Subcutaneous adipose tissue (tissue), 4 donors: ENCODE data around the gene MYL2. TPM values are rescaled to one million over a fixed set of nuclear protein-coding genes. Genes with fewer than 3 reads are reported as not detected.

Source experiments
- total RNA-seq, 4 donors: library from RNA; depleted of rRNA; stranded (reverse); fragments of >200 nt; gene quantifications; one replicate each; pipeline ENCODE4 v1.1.0, GENCODE V29; 2016
- TF ChIP-seq, protein P1 (sequence below): fragments of 450-650 bp; IDR thresholded peaks from one replicate; pipeline ENCODE4 v1.5.1; 2016; ENCODE audit warnings: low read depth, mild to moderate bottlenecking, control low read depth, antibody characterized with exemption, moderate library complexity

MYL2 gene
- total RNA-seq, 4 donors from 2014 or later, result not detected

DNA sequence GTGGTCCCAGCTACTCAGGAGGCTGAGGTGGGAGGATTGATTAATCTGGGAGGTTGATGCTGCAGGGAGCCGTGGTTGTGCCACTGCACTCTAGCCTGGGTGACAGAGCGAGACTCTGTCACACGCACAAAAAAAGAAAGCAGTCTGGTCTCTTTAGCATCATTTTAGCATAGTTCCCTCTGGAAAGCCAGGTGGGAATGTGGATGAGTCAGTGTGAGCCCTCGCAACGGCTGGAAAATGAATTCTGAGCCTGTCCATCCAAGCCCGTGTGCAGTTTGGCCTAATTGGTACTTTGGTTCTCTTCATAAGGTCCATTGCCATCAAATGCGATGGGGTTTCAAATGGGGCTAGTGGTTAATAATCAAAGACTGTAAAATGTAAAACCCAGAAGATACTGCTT, 2.4 kb downstream of the MYL2 start:
- TF ChIP-seq, protein P1, sequence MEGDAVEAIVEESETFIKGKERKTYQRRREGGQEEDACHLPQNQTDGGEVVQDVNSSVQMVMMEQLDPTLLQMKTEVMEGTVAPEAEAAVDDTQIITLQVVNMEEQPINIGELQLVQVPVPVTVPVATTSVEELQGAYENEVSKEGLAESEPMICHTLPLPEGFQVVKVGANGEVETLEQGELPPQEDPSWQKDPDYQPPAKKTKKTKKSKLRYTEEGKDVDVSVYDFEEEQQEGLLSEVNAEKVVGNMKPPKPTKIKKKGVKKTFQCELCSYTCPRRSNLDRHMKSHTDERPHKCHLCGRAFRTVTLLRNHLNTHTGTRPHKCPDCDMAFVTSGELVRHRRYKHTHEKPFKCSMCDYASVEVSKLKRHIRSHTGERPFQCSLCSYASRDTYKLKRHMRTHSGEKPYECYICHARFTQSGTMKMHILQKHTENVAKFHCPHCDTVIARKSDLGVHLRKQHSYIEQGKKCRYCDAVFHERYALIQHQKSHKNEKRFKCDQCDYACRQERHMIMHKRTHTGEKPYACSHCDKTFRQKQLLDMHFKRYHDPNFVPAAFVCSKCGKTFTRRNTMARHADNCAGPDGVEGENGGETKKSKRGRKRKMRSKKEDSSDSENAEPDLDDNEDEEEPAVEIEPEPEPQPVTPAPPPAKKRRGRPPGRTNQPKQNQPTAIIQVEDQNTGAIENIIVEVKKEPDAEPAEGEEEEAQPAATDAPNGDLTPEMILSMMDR, result no peak

DNA sequence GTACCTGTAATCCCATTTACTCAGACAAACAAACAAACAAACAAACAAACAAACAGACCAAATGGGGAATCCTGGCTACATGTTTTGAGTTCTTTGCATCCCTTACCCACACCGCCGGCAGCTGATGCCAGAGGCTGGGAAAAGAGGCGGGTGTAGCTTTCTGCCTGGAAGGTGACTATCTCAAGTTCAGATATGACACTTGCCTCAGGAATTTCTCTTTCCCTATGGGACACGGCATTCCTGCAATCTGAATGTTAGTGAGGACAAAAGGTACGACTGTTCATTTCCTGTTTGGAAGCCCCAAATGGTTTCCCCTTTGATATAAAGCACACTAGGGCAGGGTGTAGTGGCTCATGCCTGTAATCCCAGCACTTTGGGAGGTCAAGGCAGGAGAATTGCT, 2.9 kb downstream of the MYL2 start:
- TF ChIP-seq, protein P1, result no peak

DNA sequence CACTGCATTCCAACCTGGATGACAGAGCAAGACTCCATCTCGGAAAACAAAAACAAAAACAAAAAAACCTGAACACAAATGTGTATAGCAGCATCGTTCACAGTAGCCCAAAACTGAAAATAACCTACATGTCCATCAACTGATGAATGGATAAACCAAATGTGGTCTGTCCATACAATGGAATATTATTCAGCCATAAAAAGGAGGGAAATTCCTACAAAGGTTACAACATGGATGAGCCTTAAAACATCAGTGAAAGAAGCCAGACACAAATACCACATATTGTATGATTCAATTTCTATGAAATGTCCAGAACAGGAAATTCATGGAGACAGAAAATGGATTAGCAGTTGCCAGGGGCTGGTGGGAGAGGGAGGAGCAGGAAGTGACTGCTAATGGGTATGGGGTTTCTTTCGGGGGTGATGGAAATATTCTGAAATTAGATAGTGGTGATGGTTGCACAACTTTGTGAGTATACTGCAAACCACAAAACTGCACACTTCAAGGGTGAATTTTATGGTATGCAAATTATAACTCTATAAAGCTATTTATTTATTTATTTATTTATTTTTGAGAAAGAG, 4.0 kb downstream of the MYL2 start:
- TF ChIP-seq, protein P1, result no peak

DNA sequence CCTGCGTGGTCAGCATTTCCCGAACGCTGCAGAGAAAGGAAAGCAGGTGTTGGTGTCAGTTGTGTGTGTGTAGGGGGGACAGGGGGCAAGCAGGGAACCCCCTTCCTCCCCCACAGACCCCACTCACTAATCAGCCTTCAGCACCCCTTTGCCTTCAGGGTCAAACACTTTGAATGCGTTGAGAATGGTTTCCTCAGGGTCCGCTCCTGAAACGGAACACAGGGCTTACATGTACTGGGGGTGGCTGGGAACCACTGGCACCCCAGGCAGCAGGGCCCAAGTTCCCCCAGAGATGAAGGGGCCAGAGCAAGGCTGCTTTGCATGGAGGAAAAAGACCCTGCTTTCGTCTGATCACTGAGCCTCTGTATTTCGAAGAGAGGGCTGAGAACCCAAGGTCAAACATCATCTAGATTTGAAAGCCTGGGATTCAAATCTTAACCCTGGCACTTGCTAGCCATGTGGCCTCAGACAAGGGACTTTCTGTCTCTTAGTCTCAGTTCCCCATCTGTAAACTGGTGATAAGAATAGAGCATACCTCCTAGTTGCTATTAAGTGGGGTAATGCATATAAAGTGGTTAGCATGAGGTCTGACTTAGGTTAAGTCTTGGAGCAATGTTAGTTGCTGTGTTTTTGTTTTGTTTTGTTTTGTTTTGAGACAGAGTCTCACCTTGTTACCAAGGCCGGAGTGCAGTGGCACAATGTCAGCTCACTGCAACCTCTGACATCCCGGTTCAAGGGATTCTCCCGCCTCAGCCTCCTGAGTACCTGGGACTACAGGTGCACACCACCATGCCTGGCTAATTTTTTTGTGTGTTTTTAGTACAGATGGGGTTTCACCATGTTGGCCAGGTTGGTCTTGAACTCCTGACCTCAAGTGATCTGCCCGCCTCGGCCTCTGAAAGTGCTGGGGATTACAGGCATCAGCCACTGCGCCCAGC, 7.0 kb downstream of the MYL2 start:
- TF ChIP-seq, protein P1, result no peak

DNA sequence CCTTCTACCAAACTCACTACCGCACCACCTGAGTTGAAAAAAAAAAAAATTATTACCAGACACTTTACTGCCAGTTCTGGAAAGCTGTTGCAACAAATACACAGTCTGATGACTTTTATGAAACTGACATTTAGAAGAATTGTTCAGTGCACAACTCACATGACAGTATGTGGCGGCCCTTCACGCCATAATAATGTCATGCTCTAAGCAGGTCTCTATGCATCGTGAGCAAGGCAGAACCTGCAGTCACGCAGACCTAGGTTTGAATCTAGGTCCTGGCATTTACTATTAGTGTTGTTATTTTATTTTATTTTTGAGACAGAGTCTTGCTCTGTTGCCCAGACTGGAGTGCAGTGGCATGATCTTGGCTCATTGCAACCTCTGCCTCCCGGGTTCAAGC, 8.1 kb downstream of the MYL2 start:
- TF ChIP-seq, protein P1, result no peak

DNA sequence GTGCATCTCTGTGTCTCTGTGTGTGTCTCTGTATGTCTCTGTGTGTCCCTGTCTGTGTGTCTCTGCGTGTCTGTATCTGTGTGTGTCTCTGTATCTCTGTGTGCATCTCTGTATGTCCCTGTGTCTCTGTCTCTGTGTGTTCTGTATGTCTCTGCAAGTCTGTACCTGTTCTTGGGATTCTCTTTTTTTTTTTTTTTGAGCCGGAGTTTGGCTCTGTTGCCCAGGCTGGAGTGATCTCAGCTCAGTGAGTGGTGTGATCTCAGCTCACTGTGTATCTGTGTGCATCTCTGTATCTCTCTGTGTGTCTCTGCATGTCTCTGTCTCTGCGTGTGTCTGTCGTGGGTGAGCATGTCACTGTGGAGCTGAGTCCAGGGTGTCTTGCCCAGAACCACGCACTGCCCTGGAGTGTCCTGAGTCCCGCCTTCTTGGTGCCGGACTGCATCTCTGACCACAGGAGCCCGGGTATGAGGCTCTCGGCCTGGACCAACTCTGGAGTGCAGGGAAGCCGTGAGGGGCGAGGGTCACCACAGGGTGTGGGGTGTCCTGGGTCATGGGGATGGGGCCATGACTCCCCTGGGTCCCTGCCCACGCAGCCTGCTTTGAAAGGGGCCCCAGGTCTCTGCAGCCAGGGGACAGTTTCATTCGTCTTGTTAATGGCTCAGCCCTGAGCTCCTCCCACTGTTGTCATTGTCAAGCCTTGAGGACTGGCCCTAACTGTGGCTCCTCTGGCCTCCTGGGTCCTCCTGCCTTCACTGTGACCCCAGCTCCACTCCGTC, 11.8 kb downstream of the MYL2 start:
- TF ChIP-seq, protein P1, result no peak

DNA sequence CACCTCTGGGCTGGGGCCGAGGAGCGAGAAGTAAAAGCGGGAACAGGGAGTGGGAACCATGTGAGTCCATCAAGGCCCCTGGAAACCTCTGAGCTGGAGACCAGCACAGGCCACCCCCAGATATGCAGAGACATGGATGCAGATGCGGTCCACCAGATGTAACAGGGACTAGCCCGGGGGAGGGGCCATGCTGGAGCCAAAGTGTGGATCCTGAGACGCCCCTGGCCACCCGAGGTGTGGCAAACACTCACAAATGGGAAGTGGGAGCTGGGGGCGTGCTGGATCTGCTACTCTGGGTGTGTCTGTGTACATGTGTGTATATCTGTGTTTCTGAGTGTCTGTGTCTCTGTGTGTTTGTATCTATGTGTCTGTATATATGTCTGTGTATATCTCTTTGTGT, 12.8 kb downstream of the MYL2 start:
- TF ChIP-seq, protein P1, result no peak
